Stimulated activated CD4-positive, alpha-beta T cell treated with anti-CD3 and anti-CD28 coated beads, Interleukin-4, amount 100 ng/mL, for 24 hours (primary cell): Measurements from ENCODE around the gene MMS19.
"Not testable (repeated sequence)": the region's sequence is repeated elsewhere in the genome, so short reads cannot be mapped to it uniquely, and the experiment has no call there.

ENCODE experiments used
- DNase-seq: peaks from one replicate; pipeline ENCODE4 v3.0.0-alpha.2; 2020

The MMS19 gene

DNA sequence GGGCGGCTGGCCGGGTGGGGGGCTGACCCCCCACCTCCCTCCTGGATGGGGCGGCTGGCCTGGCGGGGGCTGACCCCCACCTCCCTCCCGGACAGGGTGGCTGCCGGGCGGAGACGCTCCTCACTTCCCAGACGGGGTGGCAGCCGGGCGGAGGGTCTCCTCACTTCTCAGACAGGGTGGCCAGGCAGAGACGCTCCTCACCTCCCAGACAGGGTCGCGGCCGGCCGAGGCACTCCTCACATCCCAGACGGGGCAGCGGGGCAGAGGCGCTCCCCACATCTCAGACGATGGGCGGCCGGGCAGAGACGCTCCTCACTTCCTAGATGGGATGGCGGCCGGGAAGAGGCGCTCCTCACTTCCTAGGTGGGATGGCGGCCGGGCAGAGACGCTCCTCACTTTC is 30.7 kb upstream of the MMS19 start:
- not testable (repeated sequence) for DNase-seq

DNA sequence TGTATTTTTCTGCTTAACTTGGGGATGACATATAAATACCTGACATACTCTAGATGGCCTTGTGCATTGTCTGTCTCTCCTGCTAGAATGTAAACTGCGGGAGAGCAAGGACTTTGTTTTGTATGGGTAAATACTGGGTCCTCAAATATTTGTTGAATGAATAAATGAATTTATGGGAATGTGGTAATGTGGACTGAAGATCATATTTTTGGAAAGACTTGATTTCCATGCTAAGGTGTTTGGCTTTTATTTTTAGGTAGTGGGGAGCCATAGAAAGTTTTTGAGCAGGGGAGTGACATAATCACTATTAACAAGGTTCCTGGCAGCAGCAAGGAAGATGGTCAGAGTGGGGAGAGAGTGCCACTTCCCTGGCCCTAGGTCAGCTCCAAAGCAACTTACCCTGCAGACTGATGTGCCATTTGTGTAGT is 27.5 kb upstream of the MMS19 start:
- no peak for DNase-seq

DNA sequence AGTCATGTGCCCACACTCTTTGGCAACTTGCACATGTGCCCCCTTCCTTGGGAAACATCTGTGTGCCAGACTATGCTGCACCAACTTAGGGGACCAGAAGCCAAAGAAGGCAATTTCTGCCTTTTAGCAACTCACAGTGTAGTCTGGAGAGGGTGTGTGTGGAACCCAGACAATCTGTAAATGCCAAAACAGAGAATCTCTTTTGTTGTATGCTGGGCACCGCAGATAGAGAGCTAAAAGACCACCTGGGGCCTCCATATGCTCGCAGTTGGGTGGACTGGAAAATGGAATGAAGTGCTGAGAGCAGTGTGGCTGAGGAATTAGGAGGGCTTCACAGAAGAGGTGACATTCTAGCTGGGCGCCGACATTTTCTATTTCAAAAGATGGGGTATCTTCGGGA is 26.9 kb upstream of the MMS19 start:
- no peak for DNase-seq

DNA sequence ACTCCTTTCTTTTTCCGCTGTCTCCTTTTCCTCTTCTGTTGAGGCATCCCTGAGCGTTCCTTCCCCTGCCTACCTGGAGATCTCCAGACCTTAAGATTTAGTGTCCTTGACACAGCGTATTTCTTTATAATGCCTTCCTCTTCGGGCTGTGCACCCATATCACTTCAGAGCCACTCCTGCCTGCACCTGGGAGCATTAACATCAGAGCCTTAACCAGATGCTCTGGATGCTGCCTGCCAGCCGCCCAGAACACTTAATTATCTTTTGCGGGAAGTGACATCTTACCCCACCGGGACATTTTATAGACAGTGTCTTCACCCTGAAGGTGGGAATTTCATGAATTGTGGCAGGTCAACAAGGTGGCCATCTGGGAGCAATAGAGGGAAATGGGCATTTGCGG is 24.7 kb upstream of the MMS19 start:
- no peak for DNase-seq

DNA sequence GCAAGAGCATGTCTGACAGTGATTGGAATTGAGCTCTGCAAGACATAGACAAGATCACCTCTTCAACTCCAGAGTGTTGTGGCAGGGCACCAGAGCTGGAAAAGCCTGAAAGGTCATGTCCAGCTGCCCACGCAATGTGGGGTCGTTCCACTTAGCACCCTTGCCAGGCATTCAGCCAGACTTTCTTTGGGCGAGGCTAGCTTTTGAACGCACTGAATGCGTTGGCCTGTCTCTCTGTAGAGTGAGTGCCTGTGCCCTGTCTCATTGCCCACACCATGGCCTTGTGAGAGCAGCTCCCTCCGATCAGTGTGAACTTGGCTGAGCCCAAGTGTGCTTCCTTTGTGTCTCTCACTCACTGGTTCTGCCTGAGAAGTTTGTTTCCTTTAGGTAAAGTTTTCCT is 23.8 kb upstream of the MMS19 start:
- DNase-seq: no peak

DNA sequence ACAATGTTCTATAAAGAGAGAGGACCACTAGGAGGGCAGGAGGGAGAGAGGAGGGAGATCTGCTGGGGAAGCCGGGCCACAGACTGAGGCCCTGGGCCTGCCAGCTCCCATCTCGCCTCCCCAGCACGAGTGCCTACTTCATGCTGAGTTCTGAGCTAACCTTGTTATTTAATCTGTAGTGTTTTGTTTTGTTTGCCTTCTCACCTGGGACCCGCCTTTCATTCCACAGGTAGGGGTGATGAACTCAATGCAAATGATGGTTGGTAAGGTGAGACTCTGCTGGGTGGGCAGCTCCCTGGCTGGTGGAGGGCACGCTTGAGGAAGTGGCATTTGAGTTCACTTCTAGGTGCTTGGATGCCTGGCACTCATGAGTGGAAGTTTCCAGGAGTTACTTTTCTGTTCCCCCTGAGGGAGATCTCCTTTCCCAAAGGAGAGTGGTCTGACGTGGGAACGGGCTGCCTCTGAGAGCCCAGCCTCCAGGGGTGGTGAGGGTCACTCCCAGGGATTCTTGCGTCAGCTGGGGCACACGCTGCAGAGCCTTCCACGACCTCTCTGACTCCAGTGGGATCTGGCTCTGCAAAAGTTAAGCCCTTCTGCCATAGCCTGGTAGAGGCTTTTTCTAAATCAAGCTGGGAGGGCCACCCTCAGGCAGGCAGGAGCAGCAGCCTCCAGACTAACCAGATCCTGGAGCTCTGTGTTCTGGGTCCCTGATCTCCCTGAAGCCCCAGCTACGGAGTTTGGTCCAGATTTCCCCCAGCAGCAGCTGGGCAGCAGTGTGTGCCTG is 22.9 kb upstream of the MMS19 start:
- no peak for DNase-seq

DNA sequence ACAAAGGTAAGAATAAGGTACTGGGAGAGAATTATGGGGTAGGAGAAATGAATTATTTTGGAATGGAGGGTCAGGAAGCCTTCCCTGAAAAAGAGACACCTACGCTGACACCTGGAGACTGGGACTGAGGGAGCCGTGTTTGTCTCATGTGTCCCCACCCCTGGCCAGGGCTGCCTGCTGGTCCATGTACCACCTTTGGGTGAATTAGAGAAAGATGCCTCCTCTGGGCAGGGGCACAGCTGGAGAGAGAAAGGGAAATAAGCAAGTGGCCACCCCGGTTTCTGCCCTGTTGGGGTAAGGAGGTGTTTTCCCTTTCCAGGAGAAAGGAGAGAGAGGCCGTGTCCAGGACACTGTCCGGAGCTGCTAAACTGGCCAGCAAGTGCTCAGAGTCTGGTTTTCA is 22.3 kb upstream of the MMS19 start:
- no peak for DNase-seq

DNA sequence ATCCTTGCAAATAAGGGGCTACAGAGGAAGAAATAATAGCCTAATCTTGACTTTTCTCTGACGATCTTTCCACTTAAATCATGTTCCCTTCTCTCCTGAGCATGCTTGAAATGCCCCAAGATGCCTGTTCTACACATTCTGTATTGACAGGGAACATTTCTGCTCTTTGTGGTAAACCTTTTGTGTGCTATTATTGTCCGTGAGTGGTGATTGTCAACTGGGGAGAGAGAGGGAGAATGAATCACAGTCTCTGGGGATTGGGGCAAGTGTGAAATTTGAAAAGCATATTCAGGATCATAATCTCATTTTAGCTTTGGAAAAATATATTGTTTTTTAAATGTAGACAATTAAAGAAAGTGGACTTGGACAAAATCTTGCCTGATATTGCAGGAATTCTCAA is 21.1 kb upstream of the MMS19 start:
- no peak for DNase-seq

DNA sequence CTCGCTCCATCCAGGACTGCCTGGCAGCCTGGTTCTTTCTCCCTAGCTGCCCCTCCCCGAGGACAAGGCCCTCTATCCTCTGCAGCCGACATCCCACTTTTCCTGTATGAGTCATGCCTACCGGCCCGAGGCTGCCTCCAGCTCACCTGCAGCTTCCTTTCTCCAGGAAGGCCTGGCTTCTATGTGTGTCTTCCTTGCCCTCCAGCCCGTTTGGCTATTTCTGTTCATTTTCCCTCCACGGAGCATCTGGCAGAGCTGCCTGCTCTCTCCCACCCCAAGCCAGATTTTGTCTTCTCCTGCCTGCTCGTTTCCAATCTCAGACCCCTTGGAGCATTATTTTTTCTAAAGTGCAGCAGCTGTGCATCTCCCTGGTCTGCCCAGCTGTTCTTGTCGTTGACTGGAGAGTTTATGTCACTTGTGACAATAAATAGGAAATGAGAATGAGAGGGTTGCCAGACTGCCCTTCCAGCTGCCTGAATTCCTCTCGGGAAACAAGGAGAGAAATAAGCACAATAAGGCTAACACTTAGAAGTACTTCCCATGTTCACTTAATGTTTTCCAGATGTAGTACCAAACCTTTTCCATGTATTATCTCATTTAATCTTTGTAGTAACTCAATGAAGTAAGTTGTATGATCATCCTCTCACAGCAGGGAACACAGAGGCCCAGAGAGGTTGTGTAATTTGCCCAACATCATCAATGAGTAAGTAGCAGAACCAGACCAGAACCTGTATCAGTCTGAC is 20.2 kb upstream of the MMS19 start:
- DNase-seq: no peak

DNA sequence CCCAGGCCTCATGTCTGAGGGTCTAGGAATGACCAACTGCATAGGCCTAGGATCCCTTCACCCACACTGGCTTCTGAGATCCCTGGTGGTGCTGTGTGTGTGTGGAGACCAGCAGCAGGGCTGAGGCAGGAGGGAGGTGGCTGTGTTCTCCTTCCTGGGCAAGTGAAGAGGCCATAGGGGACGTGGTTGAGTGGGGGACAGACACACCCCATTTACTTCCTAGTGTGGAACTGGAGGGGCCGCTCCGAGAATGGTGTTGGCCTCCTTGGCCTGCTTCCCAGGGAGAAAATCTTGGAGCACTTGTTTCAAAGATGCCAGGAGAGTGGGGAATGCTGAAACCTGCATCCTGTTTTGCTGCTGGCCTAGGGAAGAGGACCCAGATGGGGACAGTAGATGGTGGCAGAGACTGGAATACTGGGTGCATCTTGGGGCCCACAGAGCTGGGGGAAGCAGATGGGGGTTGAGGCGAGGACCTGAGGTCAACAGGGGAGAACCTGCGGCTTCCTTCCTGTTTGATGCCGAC is 19.6 kb upstream of the MMS19 start:
- no peak for DNase-seq

DNA sequence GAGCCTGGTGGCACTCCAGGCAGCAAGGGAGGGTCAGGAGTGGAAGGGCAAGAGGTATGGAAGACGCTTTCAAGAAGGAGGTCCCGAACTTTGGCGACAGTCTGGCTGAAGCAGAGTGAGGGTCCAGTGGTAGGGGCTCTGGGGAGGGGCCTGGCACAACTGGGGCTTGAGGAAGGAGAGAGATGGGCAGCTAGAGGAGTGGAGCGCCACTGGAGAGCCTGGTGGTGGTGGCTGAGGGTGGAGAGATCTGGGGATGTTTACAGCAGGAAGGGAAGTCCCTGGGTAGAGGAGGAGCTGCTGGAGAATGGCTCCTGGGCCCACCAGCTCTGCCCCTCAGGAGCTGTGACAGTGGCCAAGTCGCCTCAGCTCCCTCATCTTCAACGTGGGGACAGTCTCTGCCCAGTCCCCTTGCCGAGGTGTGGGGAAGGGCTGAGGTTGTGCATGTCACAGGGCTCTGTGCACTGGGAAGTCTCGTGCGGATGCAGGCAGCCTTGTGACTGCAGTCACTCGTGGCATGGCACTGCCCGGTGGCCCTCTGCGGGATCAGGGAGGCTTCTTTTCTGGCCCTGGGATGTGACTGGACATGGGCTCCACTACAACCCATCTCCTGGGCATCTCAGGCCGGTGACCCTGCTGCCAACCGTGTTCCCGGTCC is 19.0 kb upstream of the MMS19 start:
- no peak for DNase-seq

DNA sequence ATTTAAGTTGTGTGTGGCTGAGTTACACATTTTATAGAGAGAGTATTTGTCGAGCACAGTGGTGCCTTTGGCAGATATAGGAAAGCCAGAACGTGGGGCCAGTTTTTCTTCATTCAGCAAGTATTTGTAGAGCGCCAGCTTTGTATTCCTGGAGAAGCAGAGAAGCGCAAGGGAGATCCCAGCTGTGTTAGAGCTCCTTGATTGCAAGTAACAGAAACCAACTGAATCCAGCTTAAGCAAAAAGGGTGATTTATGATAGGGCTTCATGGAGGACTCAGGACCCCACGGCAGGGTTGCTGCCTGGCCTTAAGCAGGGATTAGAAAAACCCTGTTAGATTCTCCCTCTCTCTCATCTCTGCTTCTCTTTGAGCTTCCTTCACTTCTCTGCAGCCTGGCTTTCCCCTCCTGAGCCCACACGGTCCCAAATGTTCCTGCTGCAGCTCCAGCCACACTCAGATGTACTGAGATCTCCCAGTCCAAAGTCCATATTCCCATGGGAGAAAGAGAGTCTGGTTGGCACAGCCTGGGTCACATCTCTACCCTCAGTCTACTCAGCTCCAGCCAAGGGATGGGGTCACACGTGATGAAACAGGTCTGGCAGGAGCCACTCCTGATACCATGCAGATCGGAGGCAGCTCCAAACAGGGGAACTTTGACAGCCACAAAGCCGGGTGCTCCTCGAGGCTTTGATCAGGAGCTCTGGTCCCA is 17.2 kb upstream of the MMS19 start:
- DNase-seq: no peak

DNA sequence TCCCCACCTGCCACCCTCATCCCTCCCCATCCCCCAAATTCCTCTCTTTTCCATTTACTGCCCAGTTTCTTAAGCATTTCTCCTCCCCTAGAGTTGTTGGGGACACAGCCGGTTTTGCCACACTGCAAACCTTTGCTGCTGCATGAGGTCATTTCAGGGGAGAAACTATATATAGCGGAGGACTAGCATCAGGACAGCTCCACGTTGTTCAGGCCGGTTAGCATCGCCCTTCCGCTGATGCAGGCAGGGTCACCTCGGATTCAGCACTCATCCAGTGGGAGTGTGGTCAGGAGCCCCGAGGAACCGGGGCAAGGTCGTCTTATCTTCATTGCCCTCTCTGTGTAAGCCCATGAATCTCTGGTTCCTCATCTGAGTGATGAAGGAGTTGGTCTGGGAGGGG is 16.1 kb upstream of the MMS19 start:
- DNase-seq: no peak

DNA sequence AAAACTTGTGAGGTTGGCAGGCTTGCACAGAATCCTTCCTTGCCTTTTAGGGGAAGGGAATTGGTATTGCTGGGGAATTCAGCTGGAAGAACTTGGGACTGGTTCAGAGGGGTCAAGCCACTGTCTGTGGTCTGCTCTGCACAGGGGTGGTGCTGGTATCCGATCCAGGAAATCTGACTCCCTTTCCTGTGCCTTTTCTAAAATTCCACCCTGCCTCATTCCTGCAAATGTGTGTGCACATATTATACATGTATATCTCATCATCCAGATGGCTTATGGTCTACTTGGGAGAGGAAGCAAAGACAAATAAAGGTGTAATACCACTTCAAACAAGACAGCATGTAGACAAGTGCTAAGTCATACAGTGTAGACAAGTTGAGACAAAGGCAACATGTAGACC is 14.8 kb upstream of the MMS19 start:
- no peak for DNase-seq

DNA sequence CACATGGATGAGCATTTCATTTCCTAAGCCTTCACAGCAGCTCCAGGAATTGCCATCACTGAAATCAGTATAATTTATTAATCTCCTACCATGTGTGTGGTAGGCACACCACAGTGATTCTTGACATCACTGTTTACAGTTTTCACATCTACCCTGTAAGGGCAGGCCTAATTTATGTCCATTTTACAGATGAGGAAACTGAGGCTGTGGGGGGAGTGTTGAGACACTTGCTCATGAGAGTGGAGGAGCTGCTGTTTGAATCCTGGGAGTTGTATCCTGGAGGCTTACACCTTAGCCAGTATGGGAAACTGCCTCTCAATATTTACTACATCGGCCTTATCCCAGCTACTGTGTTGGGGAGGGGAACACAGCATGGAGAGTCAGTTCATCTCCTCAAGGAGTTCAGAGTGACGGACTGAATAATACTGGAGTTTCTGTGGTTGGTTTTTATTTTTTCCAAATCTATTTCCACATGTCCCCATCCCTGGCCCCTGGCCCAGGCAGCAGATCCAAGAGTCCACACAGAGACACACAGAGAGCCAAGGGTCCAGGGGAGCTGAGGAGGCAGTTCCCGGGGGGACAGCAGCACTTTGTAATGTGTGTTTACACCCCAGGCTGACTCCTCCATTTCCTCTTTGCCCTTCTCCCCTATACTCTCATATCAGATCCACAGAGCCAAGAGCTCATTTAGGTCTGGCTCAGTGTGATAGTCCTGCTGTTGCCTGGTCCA is 13.7 kb upstream of the MMS19 start:
- no peak for DNase-seq

DNA sequence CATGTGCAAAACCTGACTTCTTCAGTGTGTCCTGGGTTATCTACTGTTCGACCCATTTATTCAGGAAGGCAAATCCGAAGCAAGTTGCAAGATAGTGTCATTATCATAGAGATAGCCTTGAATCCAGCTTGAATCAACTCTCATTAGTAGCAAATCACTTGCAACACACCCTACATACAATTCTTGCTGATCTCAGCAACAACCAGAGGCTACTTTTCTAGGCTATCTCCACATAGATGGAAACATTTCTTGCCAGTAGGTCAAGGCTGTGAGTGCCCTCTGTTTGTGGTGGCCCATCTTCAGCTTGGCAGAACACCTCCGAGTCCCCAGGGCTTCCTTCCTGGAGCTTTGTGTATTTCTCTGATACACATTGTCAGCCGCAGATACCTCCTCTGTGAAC is 12.5 kb upstream of the MMS19 start:
- no peak for DNase-seq

DNA sequence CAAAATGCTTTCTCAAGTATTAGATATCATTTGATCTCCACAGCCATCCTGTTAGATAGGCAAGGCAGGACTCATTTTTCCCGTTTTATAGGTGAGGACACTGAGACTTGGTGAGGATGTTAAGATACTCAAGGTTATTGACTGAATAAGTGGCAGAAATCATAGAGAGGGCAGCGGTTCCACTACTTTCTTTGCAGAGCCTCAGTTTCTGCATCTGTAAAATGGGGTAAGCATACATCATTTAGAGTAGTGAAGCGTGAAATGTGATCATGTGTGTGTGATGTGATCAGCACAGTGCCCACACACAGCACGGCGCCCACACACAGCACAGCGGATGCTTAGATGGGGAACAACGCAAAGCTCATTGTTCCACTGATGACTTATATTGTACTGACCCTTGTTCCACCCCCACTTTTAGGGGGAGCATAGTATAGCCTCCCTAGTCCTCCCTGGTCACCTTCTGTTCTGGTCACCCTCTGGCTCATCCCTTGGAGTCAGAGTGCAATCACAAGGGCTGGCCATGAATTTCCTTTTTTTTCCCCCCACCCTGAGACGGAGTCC is 11.0 kb upstream of the MMS19 start:
- no peak for DNase-seq

DNA sequence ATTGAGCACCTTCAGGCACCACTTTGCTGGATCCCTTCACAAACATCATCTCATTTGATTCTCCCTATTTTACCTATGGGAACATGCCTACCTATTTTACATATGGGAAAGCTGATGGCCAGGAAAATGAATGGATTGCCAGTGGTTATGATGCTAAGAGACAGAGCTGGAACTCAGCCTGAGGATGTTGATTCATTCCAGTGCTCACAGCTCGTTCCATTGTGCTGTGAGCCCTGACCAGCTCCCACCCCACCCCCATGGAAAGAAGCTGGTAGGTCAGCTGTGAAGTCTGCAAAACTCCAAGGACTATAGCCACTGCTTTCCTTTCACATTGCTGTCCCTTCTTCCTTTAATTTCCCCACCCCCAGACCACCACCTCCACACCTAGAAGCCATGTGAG is 10.1 kb upstream of the MMS19 start:
- no peak for DNase-seq

DNA sequence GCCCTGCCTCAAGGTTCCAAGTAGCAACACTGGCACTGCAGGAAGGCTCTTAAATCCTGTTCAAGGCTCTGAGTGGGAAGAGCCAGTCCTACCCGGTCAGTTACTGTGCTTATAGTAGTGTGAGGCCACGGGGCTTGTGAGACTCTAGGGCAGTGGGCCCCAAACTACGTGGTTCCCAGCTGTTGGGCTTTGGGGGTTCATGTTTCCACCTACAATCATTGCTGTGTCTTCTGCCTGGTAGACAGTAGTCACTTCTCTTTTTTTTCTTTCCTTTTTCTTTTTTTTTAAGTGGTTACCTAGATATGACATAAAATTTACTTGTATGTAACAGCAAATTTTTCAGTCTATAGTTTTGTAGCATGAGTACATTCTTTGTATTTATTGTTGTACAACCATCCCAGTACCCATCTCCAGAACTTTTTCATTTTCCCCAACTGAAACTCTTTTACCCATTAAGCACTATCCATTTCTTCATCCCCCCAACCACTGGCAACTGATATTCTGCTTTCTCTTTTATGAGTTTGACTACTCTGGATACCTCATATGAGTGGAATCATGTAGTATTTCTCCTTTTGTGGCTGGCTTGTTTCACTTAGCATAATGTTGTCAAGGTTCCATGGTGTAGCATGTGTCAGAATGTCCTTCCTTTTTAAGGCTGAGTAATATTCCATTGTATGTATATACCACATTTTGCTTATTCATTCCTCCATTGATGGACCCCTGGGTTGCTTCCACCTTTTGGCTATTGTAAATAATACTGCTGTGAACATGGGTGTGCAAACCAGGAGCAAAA is 8.2 kb upstream of the MMS19 start:
- no peak for DNase-seq

DNA sequence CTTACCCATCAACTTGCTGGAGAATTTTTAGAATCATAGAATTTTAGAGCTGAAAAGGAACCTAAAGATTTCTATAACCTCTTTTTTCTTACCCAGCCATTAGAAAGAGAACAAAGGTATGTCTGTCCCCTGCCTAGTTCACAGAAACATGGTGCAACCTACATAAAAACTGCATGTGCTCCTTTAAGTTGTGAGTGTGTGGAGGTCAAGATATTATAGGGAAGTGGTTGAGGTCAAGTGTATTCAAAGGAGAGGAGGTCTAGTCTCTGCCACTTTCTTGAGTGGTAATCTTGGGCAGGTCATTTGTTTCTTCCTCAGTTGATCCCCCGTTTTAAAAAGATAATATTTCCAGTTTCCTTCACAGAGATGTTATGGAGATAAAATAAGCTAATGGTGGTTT is 6.9 kb upstream of the MMS19 start:
- DNase-seq: no peak

DNA sequence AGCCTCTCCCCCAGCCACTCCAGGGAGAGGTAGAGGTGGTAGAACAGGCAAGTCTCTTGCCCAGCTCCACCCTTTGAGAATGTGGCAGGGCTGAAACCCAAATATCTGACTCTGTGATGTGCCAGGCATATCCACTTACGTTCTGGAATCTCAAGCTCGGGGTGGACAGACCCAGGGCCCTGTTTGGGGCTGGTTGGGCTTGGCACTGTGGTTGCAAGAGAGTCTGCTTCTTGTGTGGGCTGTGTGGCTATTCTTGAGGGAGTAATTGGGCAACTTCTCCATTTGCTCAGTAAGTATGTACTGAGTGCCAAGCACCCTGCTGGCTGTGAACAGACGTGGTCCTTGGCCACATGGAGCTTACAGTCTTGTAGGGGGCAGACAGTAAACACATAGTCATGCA is 5.2 kb upstream of the MMS19 start:
- DNase-seq: no peak
